ENCODE data around the gene RASSF10. TPM values are rescaled to one million over a fixed set of nuclear protein-coding genes. Genes with fewer than 3 reads are reported as not detected.
A peak's percentile ranks its signal among the peaks of the same experiment; 100 is the strongest.

Gene RASSF10
- total and polyA plus RNA-seq, 8 donors: 2.0 to 22.2 (median 15.6) TPM

DNA sequence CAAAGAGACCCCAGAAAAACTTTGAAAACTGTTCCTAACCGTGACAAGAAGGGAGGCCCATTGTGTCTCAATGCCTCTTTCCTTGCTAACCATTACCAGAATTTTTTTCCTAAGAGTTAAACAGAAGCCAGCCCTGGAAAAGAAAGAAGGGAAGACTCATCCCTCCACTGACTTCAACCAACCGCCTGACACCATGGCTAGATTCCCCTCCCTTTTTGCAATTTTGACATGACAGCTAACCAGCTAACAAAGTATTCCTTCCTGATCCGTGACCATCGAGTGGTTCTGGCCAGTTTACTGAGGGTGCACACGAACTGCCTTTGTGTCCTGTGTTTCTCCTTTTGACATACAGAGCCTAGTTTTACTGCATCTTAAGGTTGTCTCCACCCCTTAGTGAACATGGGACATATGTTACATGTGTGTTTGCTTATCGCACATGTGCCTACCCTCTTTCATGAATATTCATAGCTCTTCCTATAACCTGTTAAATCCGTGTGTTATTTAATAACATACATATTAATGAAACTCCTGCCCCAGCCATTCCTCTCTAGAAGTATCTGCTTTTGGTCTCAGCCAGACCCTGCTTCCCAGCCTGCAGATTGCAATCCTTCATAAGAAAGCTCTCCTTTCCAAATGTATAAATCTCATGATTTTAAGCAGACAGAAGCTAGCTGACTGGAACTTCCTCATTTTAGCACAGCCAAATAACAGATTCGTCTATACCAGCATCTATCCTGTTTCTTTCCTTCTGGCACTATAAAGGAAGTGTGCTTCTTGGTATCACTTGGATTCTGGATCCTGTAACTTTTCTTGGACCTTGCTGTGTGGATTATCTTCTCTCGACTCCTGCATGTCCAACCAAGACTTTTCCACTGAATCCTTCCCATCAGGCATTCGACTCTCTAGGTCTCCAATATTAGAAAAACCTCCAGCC is 37.8 kb downstream of the RASSF10 start:
- DNase-seq: no peak
- intact Hi-C loops (cut with DNase I): no loop called here
- Histone ChIP-seq H3K36me3 (no peaks in the 10 kb centered on the region), H3K4me1 (no peaks in the 10 kb centered on the region), H3K27me3 (no peaks in the 10 kb centered on the region), H3K9me3 (no peaks in the 10 kb centered on the region), H3K27ac (no peak overlapping the region), H3K4me3 (no peak overlapping the region)
- no peak for ATAC-seq
- TF ChIP-seq, protein P1, sequence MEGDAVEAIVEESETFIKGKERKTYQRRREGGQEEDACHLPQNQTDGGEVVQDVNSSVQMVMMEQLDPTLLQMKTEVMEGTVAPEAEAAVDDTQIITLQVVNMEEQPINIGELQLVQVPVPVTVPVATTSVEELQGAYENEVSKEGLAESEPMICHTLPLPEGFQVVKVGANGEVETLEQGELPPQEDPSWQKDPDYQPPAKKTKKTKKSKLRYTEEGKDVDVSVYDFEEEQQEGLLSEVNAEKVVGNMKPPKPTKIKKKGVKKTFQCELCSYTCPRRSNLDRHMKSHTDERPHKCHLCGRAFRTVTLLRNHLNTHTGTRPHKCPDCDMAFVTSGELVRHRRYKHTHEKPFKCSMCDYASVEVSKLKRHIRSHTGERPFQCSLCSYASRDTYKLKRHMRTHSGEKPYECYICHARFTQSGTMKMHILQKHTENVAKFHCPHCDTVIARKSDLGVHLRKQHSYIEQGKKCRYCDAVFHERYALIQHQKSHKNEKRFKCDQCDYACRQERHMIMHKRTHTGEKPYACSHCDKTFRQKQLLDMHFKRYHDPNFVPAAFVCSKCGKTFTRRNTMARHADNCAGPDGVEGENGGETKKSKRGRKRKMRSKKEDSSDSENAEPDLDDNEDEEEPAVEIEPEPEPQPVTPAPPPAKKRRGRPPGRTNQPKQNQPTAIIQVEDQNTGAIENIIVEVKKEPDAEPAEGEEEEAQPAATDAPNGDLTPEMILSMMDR (IDR thresholded peaks at IDR 0.05): no peak

DNA sequence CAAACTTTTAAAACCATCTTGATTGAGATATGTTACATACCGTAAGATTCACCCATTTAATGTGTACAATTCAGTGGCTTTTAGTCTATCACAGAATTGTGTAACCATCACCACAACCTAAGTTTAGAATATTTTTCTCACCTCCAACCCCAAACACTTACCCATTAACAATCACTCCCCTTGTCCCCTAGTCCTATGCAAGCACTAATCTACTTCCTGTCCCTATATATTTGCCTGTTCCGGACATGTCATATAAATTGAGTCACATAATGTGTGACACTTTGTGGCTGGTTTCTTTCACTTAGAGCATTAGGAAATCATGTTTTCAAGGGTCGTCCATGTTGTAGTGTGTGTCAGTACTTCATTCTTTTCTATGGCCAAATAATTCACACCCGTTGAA is 38.8 kb downstream of the RASSF10 start:
- intact Hi-C loops (cut with DNase I): no loop called here
- Histone ChIP-seq H3K4me3 (no peak overlapping the region), H3K27ac (no peak overlapping the region), H3K27me3 (no peaks in the 10 kb centered on the region), H3K4me1 (no peaks in the 10 kb centered on the region), H3K9me3 (no peaks in the 10 kb centered on the region), H3K36me3 (no peaks in the 10 kb centered on the region)
- DNase-seq (no peak), ATAC-seq (no peak)
- TF ChIP-seq, protein P1 (IDR thresholded peaks at IDR 0.05): no peak

DNA sequence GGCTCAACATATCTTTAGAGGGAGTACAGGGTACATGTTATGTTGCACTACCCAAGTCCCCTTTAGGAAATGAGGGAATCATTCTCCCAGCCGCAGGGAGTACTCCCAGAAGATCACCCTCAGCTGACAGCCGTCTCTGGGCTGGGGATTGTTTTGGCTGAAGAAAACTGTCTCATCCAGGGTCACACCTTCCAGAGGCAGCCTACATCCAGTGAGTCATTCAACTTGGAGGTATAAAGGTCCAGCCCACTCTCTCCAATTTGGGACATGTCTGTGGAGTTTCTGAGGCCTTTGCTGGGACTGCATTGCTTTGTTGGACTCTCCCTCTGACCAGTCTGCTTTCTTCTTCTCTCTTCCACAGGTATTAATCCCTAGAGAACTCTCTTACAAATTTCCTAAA is 42.1 kb downstream of the RASSF10 start:
- no peaks in the 10 kb centered on the region for H3K9me3 ChIP-seq
- no peaks in the 10 kb centered on the region for H3K27me3 ChIP-seq
- no peaks in the 10 kb centered on the region for H3K4me1 ChIP-seq
- H3K27ac ChIP-seq: no peak overlapping the region
- TF ChIP-seq, protein P1 (IDR thresholded peaks at IDR 0.05): no peak
- H3K36me3 ChIP-seq: no peaks in the 10 kb centered on the region
- DNase-seq (no peak), ATAC-seq (no peak)
- intact Hi-C loops (cut with DNase I): no loop called here
- H3K4me3 ChIP-seq: no peak overlapping the region

- Histone ChIP-seq H3K27ac (no peak overlapping the region), H3K36me3 (no peaks in the 10 kb centered on the region), H3K4me3 (no peak overlapping the region), H3K4me1 (no peaks in the 10 kb centered on the region), H3K27me3 (no peaks in the 10 kb centered on the region), H3K9me3 (no peaks in the 10 kb centered on the region)
- DNase-seq (peak in 1 of 4 donors; percentile 65), ATAC-seq (peak; percentile 68)
- intact Hi-C loops (cut with DNase I): no loop called here
- TF ChIP-seq, protein P1 (IDR thresholded peaks at IDR 0.05): no peak
Observed at GRCh38 chr11:13052130-13052571, 43.0 kb downstream of the RASSF10 start.

DNA sequence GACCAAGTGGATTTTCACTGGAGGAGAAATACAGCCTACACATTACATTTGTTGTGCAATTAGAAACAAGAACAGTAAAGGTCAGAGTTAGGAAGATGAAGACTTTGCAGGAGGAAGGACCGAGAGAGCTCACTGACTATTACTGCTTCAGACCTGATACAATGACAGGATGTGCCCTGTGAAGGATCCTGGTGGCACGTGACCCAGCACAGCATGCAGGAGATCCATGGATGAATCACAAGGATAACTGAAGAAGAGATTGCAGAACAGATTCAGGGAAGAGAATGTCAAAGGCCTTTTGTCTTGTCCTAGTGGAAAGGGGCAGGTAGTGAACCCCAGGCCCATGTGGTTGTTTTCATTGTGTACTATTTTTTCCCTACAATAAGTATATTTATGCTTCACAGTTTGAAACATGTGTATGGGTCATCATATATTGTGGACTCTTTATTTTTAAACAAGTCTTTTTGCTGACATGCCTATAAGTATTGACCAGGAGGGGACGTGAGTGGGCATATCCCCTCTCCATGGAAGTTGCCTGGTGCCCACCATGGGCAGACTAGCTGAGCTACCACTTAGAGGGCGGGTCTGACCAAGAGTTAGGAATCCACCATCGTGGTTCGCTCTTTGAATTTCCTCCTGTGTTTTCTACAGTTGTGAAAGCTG is 44.3 kb downstream of the RASSF10 start:
- Histone ChIP-seq H3K27ac (no peak overlapping the region), H3K36me3 (no peaks in the 10 kb centered on the region), H3K4me3 (no peak overlapping the region), H3K27me3 (no peaks in the 10 kb centered on the region), H3K4me1 (no peaks in the 10 kb centered on the region), H3K9me3 (no peaks in the 10 kb centered on the region)
- DNase-seq (no peak), ATAC-seq (no peak)
- TF ChIP-seq, protein P1 (IDR thresholded peaks at IDR 0.05): no peak
- intact Hi-C loops (cut with DNase I): no loop called here

Measured in left lung (tissue), 10 donors.